Hepatocyte (in vitro differentiated cells): ENCODE measurements around the gene NFIX. TPM values are rescaled to one million over a fixed set of nuclear protein-coding genes. Genes with fewer than 3 reads are reported as not detected.

Experiments
- DNase-seq: peaks from one replicate; pipeline ENCODE4 v3.0.0-alpha.2; 2016; ENCODE audit warnings: low spot score
- H2AFZ ChIP-seq: fragments of 200-600 bp; sonication (generic); 2 replicates; pipeline ENCODE4 v1.6.0; 2016; ENCODE audit warnings: antibody characterized with exemption, mild to moderate bottlenecking
- H3K27ac ChIP-seq: fragments of 200-600 bp; sonication (generic); 2 replicates; pipeline ENCODE4 v1.5.1; 2016; ENCODE audit warnings: mild to moderate bottlenecking
- H3K27me3 ChIP-seq: fragments of 200-600 bp; sonication (generic); 2 replicates; pipeline ENCODE4 v1.6.1; 2016
- H3K36me3 ChIP-seq: fragments of 200-600 bp; sonication (generic); replicated peaks from 2 replicates; pipeline ENCODE4 v1.5.1; 2016; ENCODE audit warnings: low read depth; ENCODE audit not compliant: insufficient read depth
- H3K4me1 ChIP-seq: fragments of 200-600 bp; sonication (generic); 2 replicates; pipeline ENCODE4 v1.5.1; 2016; ENCODE audit warnings: mild to moderate bottlenecking, moderate library complexity; ENCODE audit not compliant: insufficient read depth
- H3K4me2 ChIP-seq: fragments of 200-600 bp; sonication (generic); 2 replicates; pipeline ENCODE4 v1.6.0; 2016
- H3K4me3 ChIP-seq: fragments of 200-600 bp; sonication (generic); 2 replicates; pipeline ENCODE4 v1.5.1; 2016; ENCODE audit warnings: mild to moderate bottlenecking
- H3K79me2 ChIP-seq: fragments of 200-600 bp; sonication (generic); 2 replicates; pipeline ENCODE4 v1.6.0; 2017; ENCODE audit warnings: mild to moderate bottlenecking
- H3K9me2 ChIP-seq: fragments of 200-600 bp; sonication (generic); replicated peaks from 2 replicates; pipeline ENCODE4 v1.6.0; 2017; ENCODE audit warnings: mild to moderate bottlenecking; ENCODE audit not compliant: insufficient read depth
- H3K9me3 ChIP-seq: fragments of 200-600 bp; sonication (generic); 2 replicates; pipeline ENCODE4 v1.5.1; 2016; ENCODE audit warnings: low read depth, mild to moderate bottlenecking
- H4K20me1 ChIP-seq: fragments of 200-600 bp; sonication (generic); 2 replicates; pipeline ENCODE4 v1.6.0; 2016; ENCODE audit warnings: mild to moderate bottlenecking; ENCODE audit not compliant: insufficient read depth, poor library complexity, severe bottlenecking
- EZH2 ChIP-seq: fragments of 200-600 bp; sonication (generic); IDR thresholded peaks from 2 replicates; pipeline ENCODE4 v1.6.1; 2016; ENCODE audit warnings: antibody characterized with exemption, mild to moderate bottlenecking, borderline replicate concordance
- EZH2phosphoT487 ChIP-seq: fragments of 200-600 bp; sonication (generic); IDR thresholded peaks from one replicate; pipeline ENCODE4 v1.6.1; 2018; ENCODE audit warnings: antibody characterized with exemption, mild to moderate bottlenecking, low read depth, moderate library complexity; ENCODE audit not compliant: unreplicated experiment, severe bottlenecking
- WGBS: methylation state at CpG from one replicate; pipeline ENCODE4 v1.1.6; 2016; ENCODE audit warnings: low lambda C conversion rate; ENCODE audit errors: missing lambda C conversion rate; 5-methylcytosine and 5-hydroxymethylcytosine counted together
- polyA plus RNA-seq: library from polyadenylated mRNA; unstranded; fragments of >200 nt; fragmentation: Nextera tagmentation; extraction: Ambion mirVana; gene quantifications from 2 replicates; pipeline ENCODE4 v1.2.1, GENCODE V29; 2016
- total RNA-seq: library from RNA; depleted of rRNA; stranded (reverse); fragments of >200 nt; gene quantifications from 2 replicates; pipeline ENCODE4 v1.2.3, GENCODE V29; 2014
- TF ChIP-seq, protein P1 (sequence below): fragments of 200-600 bp; sonication (generic); IDR thresholded peaks from 2 replicates; pipeline ENCODE4 v1.5.1; 2016; ENCODE audit warnings: antibody characterized with exemption, mild to moderate bottlenecking; ENCODE audit not compliant: poor library complexity

The NFIX gene
- total and polyA plus RNA-seq, 2 experiments from 2014 or later = 10.2 to 12.8 TPM

- H3K4me2 ChIP-seq = no peak overlapping the region
- peaks cover 25% of the 10 kb centered on the region for H4K20me1 ChIP-seq
- DNase-seq = peak; percentile 3
- H3K27ac ChIP-seq = no peak overlapping the region
- no peaks in the 10 kb centered on the region for H3K9me2 ChIP-seq
- H2AFZ ChIP-seq = no peak overlapping the region
- H3K36me3 ChIP-seq = no peaks in the 10 kb centered on the region
- H3K9me3 ChIP-seq = no peaks in the 10 kb centered on the region
- TF ChIP-seq EZH2phosphoT487 = no peak
- no peak for TF ChIP-seq EZH2
- TF ChIP-seq, protein P1, sequence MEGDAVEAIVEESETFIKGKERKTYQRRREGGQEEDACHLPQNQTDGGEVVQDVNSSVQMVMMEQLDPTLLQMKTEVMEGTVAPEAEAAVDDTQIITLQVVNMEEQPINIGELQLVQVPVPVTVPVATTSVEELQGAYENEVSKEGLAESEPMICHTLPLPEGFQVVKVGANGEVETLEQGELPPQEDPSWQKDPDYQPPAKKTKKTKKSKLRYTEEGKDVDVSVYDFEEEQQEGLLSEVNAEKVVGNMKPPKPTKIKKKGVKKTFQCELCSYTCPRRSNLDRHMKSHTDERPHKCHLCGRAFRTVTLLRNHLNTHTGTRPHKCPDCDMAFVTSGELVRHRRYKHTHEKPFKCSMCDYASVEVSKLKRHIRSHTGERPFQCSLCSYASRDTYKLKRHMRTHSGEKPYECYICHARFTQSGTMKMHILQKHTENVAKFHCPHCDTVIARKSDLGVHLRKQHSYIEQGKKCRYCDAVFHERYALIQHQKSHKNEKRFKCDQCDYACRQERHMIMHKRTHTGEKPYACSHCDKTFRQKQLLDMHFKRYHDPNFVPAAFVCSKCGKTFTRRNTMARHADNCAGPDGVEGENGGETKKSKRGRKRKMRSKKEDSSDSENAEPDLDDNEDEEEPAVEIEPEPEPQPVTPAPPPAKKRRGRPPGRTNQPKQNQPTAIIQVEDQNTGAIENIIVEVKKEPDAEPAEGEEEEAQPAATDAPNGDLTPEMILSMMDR = no peak
- H3K79me2 ChIP-seq = peaks cover 83% of the 10 kb centered on the region
- H3K4me3 ChIP-seq = no peak overlapping the region
- no peaks in the 10 kb centered on the region for H3K4me1 ChIP-seq
- no peaks in the 10 kb centered on the region for H3K27me3 ChIP-seq
- 67% methylated on average over 3 of the region's 3 CpGs for WGBS
Measured at GRCh38 chr19:13130886-13131490, 135.7 kb downstream of the NFIX start.

DNA sequence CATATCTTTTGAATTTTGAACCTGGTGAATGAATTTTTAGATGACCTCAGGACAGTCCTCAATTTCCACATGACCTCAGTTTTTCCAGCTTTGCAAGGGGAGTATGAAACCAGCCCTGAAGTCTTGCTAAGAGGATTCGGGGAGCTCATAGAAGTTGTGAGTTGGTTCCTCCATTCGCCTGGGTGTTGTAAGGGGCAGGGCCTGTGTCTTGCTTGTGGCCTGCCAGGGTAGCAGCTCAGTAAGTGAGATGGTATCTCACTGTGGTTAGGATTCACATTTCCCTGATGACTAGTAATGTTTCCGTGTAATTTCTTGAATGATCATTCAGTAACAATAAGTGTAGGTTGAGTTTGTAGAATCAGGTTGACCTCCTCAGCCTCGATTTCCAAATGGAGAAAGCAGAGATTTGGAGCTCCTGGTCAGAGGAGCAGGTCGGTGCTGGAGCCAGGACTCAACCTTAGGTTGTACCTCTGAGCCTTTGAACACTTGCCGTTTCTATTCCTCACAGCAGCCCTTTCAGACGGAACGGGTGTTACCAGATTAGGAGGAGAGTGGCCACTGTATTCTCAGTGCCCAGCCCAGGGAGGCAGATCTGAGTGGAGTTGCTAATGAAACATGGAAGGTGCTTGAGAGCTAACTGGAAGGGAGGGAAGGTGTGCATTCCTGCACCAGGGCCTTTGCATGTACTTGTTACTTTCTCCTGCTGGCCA, 137.4 kb downstream of the NFIX start:
- H2AFZ ChIP-seq = no peak overlapping the region
- H3K9me2 ChIP-seq = no peaks in the 10 kb centered on the region
- no peak overlapping the region for H3K27ac ChIP-seq
- peaks cover 69% of the 10 kb centered on the region for H3K79me2 ChIP-seq
- no peak overlapping the region for H3K4me2 ChIP-seq
- no peaks in the 10 kb centered on the region for H3K9me3 ChIP-seq
- TF ChIP-seq EZH2 = no peak
- TF ChIP-seq, protein P1 = no peak
- no peak for TF ChIP-seq EZH2phosphoT487
- H3K27me3 ChIP-seq = no peaks in the 10 kb centered on the region
- no peaks in the 10 kb centered on the region for H3K4me1 ChIP-seq
- H3K4me3 ChIP-seq = no peak overlapping the region
- DNase-seq = peak; percentile 2
- peaks cover 25% of the 10 kb centered on the region for H4K20me1 ChIP-seq
- H3K36me3 ChIP-seq = no peaks in the 10 kb centered on the region
- 91% methylated on average over 8 of the region's 8 CpGs for WGBS

- no peaks in the 10 kb centered on the region for H3K9me3 ChIP-seq
- no peaks in the 10 kb centered on the region for H3K9me2 ChIP-seq
- H3K27me3 ChIP-seq = no peaks in the 10 kb centered on the region
- H3K27ac ChIP-seq = no peak overlapping the region
- no peak overlapping the region for H3K4me3 ChIP-seq
- DNase-seq = peak; percentile 2
- WGBS = 76% methylated on average over 9 of the region's 12 CpGs
- no peaks in the 10 kb centered on the region for H3K36me3 ChIP-seq
- peaks cover 22% of the 10 kb centered on the region for H4K20me1 ChIP-seq
- TF ChIP-seq EZH2phosphoT487 (no peak), EZH2 (no peak)
- TF ChIP-seq, protein P1 = no peak
- H2AFZ ChIP-seq = no peak overlapping the region
- no peaks in the 10 kb centered on the region for H3K4me1 ChIP-seq
- H3K79me2 ChIP-seq = peaks cover 62% of the 10 kb centered on the region
- H3K4me2 ChIP-seq = no peak overlapping the region
Measured at GRCh38 chr19:13133241-13133870, 138.1 kb downstream of the NFIX start.
